HepG2 (cell line): Measurements from ENCODE around the gene GLYR1. TPM values are rescaled to one million over a fixed set of nuclear protein-coding genes. Genes with fewer than 3 reads are reported as not detected.

Experiments
- DPF2 ChIP-seq: sonication (generic); formaldehyde crosslinking; IDR thresholded peaks from 2 replicates; pipeline ENCODE4 v1.4.0; 2020; ENCODE audit warnings: mild to moderate bottlenecking, low read depth, missing genetic modification reagents, borderline replicate concordance
- FOXA3 ChIP-seq: IDR thresholded peaks from 2 replicates; pipeline ENCODE4 v1.6.1; 2016; ENCODE audit warnings: missing genetic modification reagents, missing compliant biosample characterization
- FOXC1 ChIP-seq: sonication (generic); formaldehyde crosslinking; IDR thresholded peaks from 2 replicates; pipeline ENCODE4 v1.8.0; 2022; ENCODE audit warnings: mild to moderate bottlenecking, missing genetic modification reagents, borderline replicate concordance
- MAFK ChIP-seq, 2 experiments: IDR thresholded peaks in 1 of 2; conservative IDR thresholded peaks in 1 of 2; 2 replicates each; pipeline ENCODE4 v1.6.1; 2011; ENCODE audit warnings: improper control_type of control experiment in 2 of 2, low read length in 2 of 2
- NKX3-1 ChIP-seq: sonication (generic); formaldehyde crosslinking; IDR thresholded peaks from 2 replicates; pipeline ENCODE4 v1.5.0; 2020; ENCODE audit warnings: missing genetic modification reagents
- SRSF1 ChIP-seq: fragments of 200-400 bp; formaldehyde crosslinking; optimal IDR thresholded peaks from 2 replicates; pipeline ENCODE3; 2017; ENCODE audit warnings: mild to moderate bottlenecking, low read depth, low read length, moderate library complexity
- ZBTB7B ChIP-seq: sonication (generic); formaldehyde crosslinking; IDR thresholded peaks from 2 replicates; pipeline ENCODE4 v1.4.0; 2020; ENCODE audit warnings: missing genetic modification reagents
- ZMYM2 ChIP-seq: sonication (generic); formaldehyde crosslinking; IDR thresholded peaks from 2 replicates; pipeline ENCODE4 v1.8.0; 2022; ENCODE audit warnings: mild to moderate bottlenecking, missing genetic modification reagents
- ZNF136 ChIP-seq: sonication (generic); formaldehyde crosslinking; IDR thresholded peaks from 2 replicates; pipeline ENCODE4 v1.8.1; 2022; ENCODE audit warnings: low read depth, mild to moderate bottlenecking, moderate library complexity, missing genetic modification reagents
- ZNF510 ChIP-seq: sonication (generic); formaldehyde crosslinking; IDR thresholded peaks from 2 replicates; pipeline ENCODE4 v1.4.0; 2020; ENCODE audit warnings: low read depth, mild to moderate bottlenecking, missing genetic modification reagents
- ZNF674 ChIP-seq: sonication (generic); formaldehyde crosslinking; IDR thresholded peaks from 2 replicates; pipeline ENCODE4 v1.5.0; 2020; ENCODE audit warnings: low read depth, mild to moderate bottlenecking, missing genetic modification reagents
- ZNF724P ChIP-seq: sonication (generic); formaldehyde crosslinking; IDR thresholded peaks from 2 replicates; pipeline ENCODE4 v1.8.0; 2022; ENCODE audit warnings: missing genetic modification reagents, borderline replicate concordance
- polyA plus RNA-seq, 8 experiments: library from polyadenylated mRNA; depleted of rRNA in 3 of 8; stranded (reverse) in 7 of 8; unstranded in 1 of 8; fragments of >200 nt; fragmentation: Illumina TruSeq in 4 of 8; extraction: Trizol in 4 of 8; gene quantifications; 2 replicates each; pipeline versions ENCODE4 v1.2.1 to v1.2.3, GENCODE V29; 2011 to 2016; ENCODE audit warnings: low read depth in 4 of 8, missing spikeins in 1 of 8, mixed read lengths in 1 of 8; ENCODE audit not compliant: insufficient read depth in 1 of 8
- total RNA-seq, 5 experiments: library from RNA; depleted of rRNA; stranded (reverse); fragments of >200 nt; fragmentation: Illumina TruSeq; extraction: Trizol; gene quantifications; 2 replicates each; pipeline ENCODE4 v1.2.3, GENCODE V29; 2016; ENCODE audit warnings: low read depth in 1 of 5
- TF ChIP-seq, protein P1 (sequence below): sonication (generic); formaldehyde crosslinking; IDR thresholded peaks from 2 replicates; pipeline ENCODE4 v1.9.0; 2021; ENCODE audit warnings: missing genetic modification reagents, borderline replicate concordance
- TF ChIP-seq, protein P2 (sequence below): sonication (generic); formaldehyde crosslinking; IDR thresholded peaks from 2 replicates; pipeline ENCODE4 v1.5.1; 2020; ENCODE audit warnings: missing genetic modification reagents, mild to moderate bottlenecking, borderline replicate concordance
- TF ChIP-seq, protein P3 (sequence below): sonication (generic); formaldehyde crosslinking; IDR thresholded peaks from 2 replicates; pipeline ENCODE4 v1.8.0; 2022; ENCODE audit warnings: mild to moderate bottlenecking, missing genetic modification reagents
- TF ChIP-seq, protein P4 (sequence below): sonication (generic); formaldehyde crosslinking; IDR thresholded peaks from 2 replicates; pipeline ENCODE4 v1.4.0; 2020; ENCODE audit warnings: missing genetic modification reagents, mild to moderate bottlenecking, borderline replicate concordance
- TF ChIP-seq, protein P5 (sequence below): sonication (generic); formaldehyde crosslinking; IDR thresholded peaks from 2 replicates; pipeline ENCODE4 v1.5.1; 2020; ENCODE audit warnings: missing genetic modification reagents, mild to moderate bottlenecking, borderline replicate concordance

GLYR1 gene
- total and polyA plus RNA-seq, 2 of the 13 experiments (the other 11 are each of a cell fraction or from before 2014, with no cell fraction given), result 28.3 to 48.7 TPM

DNA sequence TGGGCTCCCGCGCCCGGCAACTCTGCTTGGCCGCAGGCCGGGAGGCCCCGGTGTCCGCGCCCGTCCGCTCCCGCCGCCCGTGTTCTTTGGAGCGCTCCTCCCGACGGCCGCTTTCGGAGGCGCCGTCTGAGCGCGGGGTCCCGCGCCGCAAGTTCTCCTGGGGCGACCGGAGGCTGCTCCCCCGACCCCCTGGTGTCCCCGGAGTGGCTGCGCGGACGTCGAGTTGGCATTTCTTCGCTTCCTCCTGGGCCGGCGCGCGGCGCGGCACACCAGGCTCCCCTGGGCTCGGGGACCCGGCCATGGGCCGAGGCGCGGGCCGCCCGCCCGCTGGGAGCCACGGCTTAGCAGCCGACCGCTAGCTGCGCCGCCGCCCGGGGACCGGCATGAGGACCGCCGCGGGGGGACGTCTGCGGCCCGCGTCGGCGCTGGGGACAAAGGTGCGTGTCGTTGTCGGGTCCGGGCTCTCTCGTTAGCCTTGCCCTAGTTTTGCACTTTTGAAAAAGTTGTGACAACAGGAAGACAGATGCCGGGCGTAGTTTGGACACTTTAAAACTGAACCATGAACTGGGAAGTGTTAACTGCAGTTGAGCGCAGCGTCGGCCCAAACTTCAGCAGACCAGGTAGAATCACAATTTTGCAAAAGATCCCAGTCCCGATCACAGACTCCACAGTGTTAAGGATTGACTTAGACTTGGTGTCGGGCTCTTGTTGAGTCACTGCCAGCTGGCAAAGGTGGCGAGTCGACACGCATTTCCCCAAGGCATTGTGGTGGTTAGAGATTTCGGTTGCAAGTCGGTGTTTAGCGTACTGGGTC, 893 bp upstream of the GLYR1 start (continued):
- TF ChIP-seq SRSF1 (no peak), ZNF136 (CRISPR knock-in tag) (no peak), DPF2 (CRISPR knock-in tag) (no peak), ZMYM2 (no peak), ZNF724P (CRISPR knock-in tag) (no peak; the same call in 1 of the 2 replicates), NKX3-1 (CRISPR knock-in tag) (no peak), FOXA3 (CRISPR knock-in tag) (no peak), FOXC1 (CRISPR knock-in tag) (no peak), ZNF674 (CRISPR knock-in tag) (no peak), MAFK (conservative IDR thresholded peaks at IDR 0.05 in 1 of 2, IDR thresholded peaks at IDR 0.05 in 1 of 2; ENCODE audit: low read length in 2 of 2) (no peak), ZNF510 (no peak), ZBTB7B (CRISPR knock-in tag) (no peak)
- TF ChIP-seq, protein P1, sequence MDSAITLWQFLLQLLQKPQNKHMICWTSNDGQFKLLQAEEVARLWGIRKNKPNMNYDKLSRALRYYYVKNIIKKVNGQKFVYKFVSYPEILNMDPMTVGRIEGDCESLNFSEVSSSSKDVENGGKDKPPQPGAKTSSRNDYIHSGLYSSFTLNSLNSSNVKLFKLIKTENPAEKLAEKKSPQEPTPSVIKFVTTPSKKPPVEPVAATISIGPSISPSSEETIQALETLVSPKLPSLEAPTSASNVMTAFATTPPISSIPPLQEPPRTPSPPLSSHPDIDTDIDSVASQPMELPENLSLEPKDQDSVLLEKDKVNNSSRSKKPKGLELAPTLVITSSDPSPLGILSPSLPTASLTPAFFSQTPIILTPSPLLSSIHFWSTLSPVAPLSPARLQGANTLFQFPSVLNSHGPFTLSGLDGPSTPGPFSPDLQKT (CRISPR knock-in tag), result no peak
- TF ChIP-seq, protein P2, sequence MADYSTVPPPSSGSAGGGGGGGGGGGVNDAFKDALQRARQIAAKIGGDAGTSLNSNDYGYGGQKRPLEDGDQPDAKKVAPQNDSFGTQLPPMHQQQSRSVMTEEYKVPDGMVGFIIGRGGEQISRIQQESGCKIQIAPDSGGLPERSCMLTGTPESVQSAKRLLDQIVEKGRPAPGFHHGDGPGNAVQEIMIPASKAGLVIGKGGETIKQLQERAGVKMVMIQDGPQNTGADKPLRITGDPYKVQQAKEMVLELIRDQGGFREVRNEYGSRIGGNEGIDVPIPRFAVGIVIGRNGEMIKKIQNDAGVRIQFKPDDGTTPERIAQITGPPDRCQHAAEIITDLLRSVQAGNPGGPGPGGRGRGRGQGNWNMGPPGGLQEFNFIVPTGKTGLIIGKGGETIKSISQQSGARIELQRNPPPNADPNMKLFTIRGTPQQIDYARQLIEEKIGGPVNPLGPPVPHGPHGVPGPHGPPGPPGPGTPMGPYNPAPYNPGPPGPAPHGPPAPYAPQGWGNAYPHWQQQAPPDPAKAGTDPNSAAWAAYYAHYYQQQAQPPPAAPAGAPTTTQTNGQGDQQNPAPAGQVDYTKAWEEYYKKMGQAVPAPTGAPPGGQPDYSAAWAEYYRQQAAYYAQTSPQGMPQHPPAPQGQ (CRISPR knock-in tag), result no peak
- TF ChIP-seq, protein P3, sequence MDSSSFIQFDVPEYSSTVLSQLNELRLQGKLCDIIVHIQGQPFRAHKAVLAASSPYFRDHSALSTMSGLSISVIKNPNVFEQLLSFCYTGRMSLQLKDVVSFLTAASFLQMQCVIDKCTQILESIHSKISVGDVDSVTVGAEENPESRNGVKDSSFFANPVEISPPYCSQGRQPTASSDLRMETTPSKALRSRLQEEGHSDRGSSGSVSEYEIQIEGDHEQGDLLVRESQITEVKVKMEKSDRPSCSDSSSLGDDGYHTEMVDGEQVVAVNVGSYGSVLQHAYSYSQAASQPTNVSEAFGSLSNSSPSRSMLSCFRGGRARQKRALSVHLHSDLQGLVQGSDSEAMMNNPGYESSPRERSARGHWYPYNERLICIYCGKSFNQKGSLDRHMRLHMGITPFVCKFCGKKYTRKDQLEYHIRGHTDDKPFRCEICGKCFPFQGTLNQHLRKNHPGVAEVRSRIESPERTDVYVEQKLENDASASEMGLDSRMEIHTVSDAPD (CRISPR knock-in tag), result no peak
- TF ChIP-seq, protein P4, sequence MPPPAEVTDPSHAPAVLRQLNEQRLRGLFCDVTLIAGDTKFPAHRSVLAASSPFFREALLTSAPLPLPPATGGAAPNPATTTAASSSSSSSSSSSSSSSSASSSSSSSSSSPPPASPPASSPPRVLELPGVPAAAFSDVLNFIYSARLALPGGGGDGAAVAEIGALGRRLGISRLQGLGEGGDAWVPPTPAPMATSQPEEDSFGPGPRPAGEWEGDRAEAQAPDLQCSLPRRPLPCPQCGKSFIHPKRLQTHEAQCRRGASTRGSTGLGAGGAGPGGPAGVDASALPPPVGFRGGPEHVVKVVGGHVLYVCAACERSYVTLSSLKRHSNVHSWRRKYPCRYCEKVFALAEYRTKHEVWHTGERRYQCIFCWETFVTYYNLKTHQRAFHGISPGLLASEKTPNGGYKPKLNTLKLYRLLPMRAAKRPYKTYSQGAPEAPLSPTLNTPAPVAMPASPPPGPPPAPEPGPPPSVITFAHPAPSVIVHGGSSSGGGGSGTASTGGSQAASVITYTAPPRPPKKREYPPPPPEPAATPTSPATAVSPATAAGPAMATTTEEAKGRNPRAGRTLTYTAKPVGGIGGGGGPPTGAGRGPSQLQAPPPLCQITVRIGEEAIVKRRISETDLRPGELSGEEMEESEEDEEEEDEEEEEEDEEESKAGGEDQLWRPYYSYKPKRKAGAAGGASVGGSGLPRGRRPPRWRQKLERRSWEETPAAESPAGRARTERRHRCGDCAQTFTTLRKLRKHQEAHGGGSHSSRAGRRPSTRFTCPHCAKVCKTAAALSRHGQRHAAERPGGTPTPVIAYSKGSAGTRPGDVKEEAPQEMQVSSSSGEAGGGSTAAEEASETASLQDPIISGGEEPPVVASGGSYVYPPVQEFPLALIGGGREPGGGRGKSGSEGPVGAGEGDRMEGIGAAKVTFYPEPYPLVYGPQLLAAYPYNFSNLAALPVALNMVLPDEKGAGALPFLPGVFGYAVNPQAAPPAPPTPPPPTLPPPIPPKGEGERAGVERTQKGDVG, result no peak
- TF ChIP-seq, protein P5, sequence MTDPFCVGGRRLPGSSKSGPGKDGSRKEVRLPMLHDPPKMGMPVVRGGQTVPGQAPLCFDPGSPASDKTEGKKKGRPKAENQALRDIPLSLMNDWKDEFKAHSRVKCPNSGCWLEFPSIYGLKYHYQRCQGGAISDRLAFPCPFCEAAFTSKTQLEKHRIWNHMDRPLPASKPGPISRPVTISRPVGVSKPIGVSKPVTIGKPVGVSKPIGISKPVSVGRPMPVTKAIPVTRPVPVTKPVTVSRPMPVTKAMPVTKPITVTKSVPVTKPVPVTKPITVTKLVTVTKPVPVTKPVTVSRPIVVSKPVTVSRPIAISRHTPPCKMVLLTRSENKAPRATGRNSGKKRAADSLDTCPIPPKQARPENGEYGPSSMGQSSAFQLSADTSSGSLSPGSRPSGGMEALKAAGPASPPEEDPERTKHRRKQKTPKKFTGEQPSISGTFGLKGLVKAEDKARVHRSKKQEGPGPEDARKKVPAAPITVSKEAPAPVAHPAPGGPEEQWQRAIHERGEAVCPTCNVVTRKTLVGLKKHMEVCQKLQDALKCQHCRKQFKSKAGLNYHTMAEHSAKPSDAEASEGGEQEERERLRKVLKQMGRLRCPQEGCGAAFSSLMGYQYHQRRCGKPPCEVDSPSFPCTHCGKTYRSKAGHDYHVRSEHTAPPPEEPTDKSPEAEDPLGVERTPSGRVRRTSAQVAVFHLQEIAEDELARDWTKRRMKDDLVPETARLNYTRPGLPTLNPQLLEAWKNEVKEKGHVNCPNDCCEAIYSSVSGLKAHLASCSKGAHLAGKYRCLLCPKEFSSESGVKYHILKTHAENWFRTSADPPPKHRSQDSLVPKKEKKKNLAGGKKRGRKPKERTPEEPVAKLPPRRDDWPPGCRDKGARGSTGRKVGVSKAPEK, result no peak
